HL-60/S4 treated with retinoic acid at 250 ng/mL for 4 days and 3 days (cell line): ENCODE measurements around the gene GBGT1.

Experiments used
- in situ Hi-C: fragments of 300-500 bp; cut with MboI; formaldehyde crosslinking; loops from 2 replicates; pipeline ENCODE4 v1.7.0; 2022; ENCODE audit warnings: low sequenced_read_pairs

Gene GBGT1

DNA sequence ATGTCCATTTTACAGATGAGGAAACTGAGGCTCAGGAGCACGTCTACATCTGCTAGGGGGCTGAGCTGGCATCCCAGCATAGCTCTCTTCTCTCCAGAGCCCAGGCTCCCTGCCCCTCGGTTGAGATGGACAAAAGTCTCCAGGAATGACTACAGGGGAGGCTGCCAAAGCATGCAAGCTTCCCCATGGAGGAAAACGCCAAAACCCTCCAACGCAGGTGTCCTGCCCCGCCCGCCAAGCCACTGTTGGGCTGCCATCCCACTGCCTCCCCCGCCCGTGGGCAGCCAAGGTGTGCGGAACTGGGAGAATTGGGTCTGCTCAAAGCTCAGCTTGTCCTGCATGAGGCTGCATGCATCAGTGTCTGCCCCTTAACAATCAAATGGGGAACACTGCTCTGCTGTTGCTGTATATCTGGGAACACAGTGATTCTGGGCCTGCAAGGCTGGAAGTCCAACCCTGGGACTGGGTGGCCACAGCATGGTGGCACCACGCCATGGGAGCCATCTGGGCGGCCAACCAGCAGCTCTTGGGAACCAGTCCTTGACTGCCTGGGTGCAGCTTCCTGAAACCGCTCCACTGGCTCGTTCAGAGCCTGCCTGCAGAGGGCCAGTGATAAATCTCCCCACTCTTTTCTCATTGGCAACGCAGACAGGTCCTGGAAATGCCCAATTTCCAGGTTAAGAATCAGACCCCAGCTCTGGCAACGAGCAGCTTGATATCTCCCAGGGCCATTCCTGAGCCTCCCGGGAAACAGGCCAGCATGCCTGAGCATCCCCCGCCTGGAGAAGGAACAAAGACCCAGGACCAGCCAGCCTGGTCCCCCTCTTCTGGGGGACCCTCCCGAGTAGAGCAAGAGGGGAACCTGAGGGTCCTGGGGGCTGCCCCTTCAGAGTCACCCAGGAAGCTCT lies 46.2 kb downstream of the GBGT1 start:
- in situ Hi-C loops, result no loop called here

DNA sequence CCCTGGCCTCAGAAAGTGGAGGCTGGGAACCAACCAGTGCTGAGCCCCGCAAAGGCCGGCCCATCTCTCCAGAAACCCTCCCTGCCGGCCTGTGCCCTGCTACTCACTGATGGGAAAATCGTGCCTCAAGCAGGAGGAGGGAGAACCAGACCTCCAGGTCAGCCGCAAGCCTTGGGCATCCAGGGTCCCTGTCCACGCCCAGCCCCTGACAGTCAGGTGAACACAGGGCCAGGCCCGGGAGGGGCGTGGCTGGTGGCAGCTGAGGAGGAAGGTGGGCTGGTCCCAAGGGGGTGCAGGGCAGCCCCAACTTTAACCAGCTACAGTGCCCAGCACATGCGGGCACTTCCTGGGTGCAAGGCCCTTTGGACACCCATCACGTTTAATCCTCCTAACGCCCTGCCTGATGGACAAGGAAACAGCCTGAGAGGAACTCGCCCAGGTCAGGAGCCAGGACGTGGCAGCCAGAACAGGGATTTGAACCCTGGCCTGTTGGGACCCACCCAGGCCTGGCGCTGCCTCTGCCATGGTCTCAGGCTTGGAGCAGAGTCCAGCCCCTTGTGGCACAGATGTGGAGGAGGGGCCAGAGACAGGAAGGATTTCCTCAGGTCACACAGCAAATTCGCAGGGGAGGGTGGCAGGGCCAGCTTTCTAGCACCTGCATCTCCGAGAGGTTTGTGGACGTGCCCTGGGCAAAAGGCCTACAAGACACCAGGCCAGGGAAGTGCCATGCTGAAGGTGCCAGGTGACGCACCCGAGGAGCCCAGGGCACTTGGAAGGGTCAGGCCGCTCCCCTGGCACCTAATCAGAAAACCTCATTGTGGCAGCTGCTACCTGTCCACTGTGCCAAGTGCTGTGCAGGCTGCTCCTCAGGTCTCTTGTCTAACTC lies 47.1 kb downstream of the GBGT1 start:
- in situ Hi-C loops, result no loop called here

DNA sequence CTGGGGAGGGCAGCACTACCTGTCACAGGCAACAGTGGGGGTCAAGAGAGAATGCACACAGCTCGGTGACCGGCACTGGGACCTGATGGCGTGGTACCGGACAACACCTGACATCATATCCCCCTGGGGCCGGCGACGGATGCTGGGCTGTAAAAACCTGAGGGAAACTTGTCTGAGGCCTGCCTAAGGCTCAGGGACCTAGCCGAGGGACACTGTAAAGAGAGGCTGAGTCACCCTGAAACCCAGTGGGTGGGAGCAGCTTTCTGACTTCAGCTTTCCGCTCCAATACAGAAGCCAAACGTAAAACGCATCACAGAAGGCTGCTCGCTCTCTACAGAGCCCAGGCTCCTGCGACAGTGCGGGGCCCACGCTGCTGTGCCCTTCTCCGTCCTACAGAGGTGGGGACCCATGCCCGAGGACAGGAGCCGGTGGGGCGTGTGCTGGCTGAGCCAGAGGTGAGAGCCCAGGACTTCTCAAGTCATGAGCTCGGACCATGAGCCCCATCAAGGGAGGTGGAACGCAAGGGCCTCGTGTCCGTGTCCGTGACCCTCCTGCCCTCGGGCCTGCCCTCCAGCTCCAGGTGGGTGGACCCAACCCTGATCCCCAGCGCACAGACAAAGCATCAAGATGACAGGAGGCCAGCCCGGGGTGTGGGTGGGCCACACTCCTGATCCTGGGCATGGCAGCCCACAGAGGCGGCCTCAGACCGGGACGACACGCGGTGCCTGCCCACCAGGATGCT lies 47.9 kb downstream of the GBGT1 start:
- in situ Hi-C loops, result no loop called here

DNA sequence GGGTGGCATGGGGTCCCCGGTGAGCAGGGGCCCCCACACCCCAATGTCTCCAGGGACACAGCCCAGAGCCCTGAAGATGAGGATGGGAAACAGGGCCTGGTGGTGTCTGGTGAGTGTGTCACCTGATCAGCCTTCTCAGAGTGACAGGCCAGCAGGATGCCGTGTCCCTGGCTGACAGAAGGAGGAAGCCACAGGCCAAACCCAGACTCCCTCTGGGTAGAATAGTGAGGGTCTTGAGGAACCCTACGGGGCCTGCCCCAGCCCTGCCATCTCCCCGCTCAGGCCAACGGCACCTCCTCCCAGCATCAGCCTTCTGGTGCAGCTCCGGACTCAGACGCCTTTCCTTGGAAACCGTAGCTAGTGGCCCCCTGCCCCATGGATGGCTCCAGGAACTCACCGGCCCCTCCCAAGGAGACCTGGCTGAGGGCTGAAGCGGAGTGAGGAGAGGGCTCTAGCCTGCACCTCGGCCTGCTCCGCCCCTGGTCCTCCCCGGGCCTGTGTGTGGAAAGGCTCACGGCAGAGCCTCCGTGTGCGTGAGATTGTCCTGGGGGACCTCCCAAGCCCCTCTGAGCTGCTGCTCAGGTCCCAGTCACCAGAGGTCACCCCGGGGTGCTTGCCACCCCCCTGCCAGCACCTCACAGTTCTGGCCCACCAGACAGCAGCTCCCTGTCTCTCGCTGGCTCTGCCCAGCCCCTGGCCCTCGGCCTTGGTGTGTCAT lies 48.7 kb downstream of the GBGT1 start:
- in situ Hi-C loops, result no loop called here

DNA sequence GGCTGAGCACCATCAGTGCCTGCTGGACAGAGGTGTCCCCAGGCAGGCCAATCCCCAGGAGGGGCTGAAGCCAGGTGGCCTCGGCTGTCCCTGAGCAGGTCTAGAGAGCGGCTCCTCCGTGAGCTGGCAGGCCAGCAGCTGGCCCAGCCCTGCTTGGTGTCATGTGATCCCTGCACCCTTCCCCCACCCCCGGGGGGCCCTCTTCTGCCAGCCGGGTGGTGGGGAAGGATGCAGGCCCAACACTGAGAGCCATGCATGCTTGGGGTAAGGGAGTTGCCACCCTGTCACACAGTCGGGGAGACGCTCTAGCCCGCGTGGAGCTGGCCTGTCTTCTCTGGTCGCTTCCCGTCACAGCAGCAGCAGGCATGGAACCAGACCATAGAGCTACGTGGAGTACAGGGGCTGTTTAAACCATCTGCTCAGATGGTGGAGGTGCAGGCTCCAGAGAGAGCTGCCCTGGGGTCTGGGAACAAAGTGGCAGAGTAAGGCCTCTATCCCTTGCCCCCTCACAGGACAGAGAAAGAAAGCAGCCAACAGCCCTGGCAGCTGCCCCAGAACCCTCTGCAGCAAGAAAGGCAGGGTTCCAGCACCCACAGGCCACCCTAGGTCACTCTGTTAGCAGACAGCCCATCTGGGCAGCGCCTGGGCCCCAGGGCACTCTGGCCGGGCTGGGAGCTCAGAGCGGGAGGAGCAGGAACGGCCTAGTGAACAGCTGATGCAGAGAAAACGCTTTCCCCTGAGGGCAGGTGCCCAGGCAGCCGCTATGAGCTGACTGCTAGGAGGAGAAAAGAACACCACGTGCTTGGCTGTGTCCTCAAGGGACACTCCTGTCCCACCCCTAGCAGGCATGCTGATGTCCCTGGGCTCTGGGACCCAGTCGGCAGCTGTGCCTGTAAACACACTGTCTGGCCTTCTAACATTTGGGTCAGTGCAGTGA lies 49.5 kb downstream of the GBGT1 start:
- in situ Hi-C loops, result no loop called here

DNA sequence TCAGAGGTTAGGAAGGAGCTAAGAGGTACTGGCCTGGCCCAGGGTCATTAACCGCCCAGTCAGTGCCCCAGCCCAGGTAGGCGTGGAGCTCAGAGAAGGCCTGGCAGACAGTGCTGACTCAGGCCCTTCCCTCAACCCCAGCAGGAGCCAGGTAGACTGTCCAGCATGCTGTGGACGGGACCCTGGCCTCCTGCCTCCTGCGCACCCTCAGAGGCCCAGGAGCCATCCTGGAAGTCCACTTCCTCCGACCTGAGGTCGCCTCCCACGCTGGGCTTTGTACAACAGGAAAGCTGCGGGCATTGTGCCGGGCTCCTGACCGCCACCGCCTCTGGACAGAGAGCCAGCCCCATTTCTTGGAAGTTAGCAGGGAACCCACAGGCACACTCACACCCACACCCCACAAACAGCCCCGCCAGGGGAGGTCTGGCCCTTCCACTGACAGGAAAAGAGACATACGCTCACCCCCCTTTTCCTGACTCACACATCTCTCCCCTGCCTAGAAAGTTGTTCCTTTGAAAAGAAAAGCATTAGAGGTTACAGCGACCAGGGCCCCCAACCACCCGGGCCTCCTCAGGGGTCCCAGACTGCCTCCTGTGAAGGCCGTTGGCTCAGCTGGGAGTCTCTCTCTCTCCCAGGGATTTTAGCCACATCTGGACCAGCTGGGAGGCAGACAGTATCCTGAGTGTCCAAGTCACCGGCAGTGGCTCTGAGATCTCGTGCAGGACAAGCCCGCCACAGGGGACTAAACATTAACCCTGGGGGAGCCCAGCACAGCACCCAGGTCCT lies 50.4 kb downstream of the GBGT1 start:
- in situ Hi-C loops, result no loop called here

DNA sequence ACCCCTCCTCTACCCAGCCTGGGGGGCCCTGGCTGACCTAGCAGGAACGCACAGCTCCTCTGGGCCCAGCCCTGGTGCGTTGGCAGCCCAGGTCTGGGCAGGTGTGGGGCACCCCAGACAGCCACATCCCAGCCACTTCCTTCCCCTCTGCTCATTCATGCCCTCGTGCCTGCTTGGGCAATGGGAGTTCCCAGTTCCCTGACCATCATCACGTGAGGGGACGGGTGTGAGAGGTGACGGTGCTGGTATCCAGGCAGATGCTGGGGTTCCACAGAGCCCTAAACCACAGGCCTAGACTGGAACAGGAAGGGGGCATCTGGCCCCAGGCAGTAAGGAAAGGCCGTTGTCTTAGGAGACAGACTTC lies 51.1 kb downstream of the GBGT1 start:
- in situ Hi-C loops, result no loop called here

DNA sequence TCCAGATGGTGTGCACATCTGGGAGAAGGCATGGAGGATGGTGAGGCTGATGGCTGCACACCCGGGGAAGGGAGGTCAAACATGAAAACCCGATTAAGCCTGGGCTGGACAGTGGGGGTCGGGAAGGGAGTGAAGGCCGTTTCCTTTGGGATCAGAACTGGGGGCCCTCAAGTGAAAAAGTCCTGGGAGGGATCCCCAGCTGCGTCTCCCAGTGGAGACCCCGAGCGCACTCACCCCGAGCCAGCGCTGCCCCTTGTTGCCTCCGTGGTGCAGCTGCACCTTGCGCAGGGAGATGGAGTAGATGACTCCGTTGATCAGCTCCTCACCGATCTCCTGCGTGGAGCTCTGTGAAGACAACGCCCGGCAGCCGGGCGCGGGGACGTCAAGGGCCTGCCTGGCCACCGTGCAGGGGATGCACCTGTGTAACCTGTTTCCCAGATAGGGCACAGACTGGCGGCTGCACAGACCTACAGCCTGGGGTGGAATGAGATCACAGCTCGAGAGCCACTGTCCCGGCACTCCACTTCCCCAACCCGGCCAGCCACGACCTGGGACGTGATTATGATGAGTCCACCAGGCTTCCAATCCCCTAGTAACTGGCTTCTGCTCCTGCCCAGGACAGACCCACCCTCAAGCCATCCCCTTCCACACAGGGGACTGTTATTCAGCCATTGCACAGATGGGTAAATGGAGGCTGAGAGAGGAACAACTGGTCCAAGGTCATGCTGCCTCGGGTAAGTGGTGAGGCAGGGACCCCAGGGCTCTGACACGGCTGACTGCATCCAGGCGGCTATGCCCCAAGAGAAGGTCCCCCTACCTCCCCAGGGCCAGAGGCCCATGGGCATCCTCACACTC lies 51.7 kb downstream of the GBGT1 start:
- in situ Hi-C loops, result no loop called here

DNA sequence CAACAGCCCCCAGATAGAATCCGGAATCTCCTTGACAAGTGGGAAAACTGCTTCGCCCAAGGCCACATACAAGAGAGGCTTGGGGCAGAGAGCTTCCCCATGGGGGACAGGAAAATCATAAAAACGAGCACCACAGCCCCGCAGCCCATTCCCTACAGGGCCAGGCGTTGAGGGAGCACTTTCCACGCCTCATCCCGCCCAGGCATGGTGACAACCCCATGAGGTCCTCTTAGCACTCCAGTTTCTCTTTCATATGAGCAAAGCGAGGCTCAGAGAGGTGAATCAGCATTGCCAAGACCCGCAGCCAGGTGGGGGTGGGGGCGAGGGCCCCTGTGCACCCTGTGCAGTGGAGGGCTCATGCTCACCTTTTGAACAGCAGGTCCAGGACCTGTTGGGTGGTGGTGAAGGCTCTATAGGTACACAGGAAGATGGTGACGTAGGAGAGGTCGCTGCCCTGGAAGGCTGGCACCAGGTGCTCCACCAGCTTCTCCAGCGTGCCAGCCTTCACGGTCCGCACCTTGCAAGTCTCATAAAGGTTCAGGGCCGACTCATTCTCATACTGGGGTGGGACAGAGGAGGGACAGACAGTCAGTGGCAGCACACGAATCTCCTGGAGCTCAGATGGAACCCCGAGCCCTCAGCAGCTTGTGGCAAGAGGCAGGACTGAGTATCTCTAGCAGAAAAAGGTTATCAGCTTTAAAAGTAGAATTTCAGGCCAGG lies 53.6 kb downstream of the GBGT1 start:
- in situ Hi-C loops, result no loop called here

DNA sequence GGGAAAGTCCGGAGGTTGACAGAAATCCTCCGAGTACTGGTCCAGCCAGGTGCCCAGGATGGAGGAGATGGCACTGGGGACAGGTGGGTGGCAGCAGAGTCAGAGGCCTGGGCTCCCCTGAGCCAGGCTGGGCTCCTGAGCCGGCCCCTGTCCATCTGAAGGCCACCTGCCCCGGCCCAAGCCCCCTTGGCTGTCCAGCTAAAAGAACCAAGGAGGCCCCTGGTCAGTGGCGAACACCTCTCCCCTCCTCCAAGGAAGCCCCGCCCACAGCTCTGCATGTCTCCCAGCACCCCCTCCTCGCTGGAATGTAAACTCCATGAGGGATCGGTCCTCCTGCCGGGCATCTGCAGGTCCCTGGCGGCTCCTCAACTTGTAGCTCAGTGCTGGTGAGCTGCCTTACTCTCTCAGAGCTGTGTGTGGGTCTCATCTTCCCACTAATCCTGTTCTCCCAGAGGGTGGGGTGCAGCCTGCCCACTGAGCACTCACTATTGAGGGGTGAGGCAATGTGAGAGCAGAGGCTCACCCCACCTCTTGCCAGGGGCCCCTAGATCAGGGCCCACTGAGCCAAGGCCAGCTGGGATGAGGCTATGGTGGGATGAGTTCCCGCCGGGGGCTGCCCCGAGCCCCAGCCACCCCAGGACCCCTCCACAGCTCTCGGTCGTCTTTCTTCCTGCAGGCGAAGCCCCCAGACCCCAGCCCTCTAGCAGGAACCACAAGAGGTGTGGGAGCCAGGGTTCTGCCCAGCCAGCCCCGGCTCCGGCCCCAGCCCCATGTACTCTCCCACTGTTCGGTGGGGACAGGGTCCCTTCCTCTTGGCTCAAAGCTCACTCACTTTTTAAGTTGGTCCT lies 54.7 kb downstream of the GBGT1 start:
- in situ Hi-C loops, result no loop called here

DNA sequence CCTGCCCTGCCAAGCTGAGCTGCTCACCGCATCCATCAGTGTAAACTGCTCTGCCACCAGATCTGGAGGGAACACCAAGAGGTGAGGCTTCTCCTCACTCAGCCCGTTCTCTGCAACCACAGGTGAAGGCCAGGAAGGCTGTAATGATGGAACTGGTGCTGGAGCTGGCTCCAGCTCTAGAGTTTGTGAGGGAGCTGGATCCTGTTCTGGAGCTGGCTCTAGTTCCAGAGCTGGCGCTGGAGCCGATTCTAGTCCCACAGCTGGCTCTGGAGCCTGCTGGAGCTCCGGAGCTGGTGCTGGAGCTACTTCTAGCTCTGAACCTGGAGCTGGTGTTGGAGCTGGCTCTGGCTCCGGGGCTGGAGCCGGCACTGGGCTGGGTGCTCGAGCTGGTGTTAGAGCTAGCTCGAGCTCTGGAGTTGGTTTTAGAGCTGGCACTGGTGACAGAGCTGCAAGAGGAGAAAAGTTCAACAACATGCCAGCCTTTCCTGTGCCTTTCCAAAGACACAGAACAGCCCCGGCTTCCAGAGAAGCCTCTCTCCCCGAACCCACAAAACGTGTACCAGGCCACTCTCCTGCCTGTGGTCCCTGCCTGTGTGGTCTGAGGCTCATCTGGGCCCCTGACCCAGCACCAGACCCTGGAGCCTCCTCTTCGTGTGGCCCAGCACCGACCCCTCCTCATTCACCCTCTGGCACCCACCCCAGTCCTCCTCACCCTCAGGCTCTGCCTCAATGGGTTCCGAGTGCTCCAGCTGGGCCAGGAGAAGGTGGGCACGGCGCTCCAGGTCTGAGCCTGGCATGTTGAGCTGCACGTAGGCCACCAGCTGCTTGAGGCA lies 55.5 kb downstream of the GBGT1 start:
- in situ Hi-C loops, result no loop called here

DNA sequence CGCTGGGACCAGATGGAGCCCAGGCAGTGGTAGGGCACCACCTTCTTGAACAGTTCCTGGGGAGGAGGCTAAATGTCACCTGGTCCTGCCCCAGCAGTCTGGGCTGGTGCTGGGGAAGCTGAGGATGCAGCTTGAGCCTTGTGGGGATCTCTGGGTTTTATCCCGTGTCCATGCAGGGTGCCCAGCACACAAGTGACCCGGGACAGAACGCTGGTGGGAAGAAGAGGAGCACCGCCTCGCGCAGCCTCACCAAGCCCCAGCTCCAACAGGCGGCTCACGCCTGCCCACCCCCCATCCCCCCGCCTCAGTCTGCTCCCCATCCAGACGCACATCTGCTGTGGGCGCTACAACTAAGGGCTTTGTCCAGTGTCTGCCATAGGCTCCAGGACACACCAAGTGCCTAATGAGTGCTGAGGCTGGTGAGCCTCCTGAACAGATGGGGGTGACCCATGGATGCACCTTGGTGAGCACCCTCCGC lies 56.4 kb downstream of the GBGT1 start:
- in situ Hi-C loops, result no loop called here

DNA sequence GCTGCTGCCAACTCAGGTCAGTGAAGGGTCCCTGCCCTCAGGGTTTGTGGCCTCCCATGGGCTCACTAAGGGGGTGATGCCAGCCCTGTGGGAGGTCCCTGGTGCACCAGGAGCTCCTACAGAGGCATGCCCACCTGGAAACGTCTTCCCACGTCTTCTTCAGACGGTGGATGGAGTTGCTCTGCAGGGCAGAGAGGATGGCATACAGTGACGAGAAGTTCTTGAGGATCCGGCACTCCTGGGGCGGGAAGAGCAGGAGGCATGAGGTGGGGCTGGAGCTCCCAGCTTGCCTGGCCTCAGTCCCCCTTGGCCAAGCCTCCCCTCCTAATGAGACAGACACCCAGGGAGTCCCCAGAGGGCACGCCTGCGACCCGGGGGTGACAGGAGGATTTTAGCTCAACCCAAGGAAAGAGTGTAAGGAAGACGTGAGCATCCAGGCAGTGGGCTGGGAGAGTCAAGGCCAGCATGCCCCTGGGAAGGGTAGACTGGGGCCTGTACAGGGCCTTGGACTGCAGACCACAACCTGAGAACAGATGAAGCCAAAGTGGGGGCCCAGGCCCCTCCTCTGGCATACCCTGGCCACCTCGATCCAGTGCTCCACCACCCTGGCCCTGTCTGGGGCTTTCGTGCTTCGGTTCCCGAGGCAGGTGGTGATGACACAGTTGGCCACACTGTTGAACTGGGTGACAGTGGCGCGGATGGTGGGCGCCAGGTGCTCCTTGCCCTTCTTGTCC lies 57.0 kb downstream of the GBGT1 start:
- in situ Hi-C loops, result no loop called here

DNA sequence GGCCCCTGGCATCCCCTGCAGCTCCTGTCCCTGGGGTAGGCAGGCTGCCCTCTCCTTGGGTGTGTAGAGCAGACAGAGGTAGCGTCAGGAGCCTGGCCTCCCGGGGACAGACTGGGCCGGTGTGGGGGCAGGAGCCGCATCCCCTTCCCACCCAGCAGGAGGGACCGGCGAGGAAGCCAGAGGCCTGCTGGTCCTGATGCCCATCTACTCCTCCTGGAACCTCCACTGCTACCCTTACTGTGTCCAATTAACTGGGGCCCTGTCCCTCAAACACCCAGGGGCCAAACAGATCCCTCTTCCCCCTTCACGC lies 58.3 kb downstream of the GBGT1 start:
- in situ Hi-C loops, result no loop called here
